ENCODE data around the gene ILKAP. TPM values are rescaled to one million over a fixed set of nuclear protein-coding genes. Genes with fewer than 3 reads are reported as not detected.

ILKAP gene
- polyA plus RNA-seq, 1 of the 3 experiments (the other 2 are of a cell fraction) = 49.2 TPM

DNA sequence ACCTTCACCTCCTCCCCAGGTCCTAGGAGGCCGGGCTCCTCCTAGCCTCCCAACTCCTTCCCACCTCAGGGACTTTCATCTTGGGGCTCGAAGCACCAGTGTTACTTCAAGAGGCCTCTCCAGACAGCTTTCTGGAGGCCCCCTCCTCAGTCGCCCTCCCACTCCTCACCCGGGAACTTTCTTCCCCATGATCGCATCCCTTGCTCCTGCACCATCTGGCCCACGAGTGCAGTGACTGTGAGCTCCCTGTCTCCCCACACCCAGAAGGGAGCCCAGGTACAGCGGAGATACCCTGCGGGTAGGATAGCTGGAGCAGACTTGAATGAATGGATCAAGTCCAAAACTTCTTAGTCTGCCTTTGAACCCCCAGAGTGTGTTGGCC is 38.6 kb downstream of the ILKAP start:
- H3K9me2 ChIP-seq = no peaks in the 10 kb centered on the region
- no peak overlapping the region for H3K4me2 ChIP-seq

More for the DNA sequence above, 38.6 kb downstream of the ILKAP start:
- peak; percentile 21 for DNase-seq
- H3K27me3 ChIP-seq (ENCODE audit: insufficient read depth) = no peaks in the 10 kb centered on the region
- TF ChIP-seq RCOR1 (IDR thresholded peaks at IDR 0.05; ENCODE audit: low read length) = no peak
- no peak for TF ChIP-seq POLR2AphosphoS5 (IDR thresholded peaks at IDR 0.05; ENCODE audit: low read depth, low read length)
- TF ChIP-seq, protein P1, sequence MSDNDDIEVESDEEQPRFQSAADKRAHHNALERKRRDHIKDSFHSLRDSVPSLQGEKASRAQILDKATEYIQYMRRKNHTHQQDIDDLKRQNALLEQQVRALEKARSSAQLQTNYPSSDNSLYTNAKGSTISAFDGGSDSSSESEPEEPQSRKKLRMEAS (IDR thresholded peaks at IDR 0.05; ENCODE audit: low read depth) = no peak
- TF ChIP-seq RFX5 (IDR thresholded peaks at IDR 0.05; ENCODE audit: low read length) = no peak
- no peak for TF ChIP-seq NRF1 (IDR thresholded peaks at IDR 0.05; ENCODE audit: low read depth, low read length)
- TF ChIP-seq YY1 (IDR thresholded peaks at IDR 0.05; ENCODE audit: low read depth) = no peak
- TF ChIP-seq MXI1 (IDR thresholded peaks at IDR 0.05; ENCODE audit: low read depth, low read length) = no peak
- TF ChIP-seq NFIC (IDR thresholded peaks at IDR 0.05; ENCODE audit: borderline replicate concordance) = no peak
- TF ChIP-seq, protein P2, sequence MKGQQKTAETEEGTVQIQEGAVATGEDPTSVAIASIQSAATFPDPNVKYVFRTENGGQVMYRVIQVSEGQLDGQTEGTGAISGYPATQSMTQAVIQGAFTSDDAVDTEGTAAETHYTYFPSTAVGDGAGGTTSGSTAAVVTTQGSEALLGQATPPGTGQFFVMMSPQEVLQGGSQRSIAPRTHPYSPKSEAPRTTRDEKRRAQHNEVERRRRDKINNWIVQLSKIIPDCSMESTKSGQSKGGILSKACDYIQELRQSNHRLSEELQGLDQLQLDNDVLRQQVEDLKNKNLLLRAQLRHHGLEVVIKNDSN (IDR thresholded peaks at IDR 0.05; ENCODE audit: borderline replicate concordance, low read depth) = no peak
- TF ChIP-seq, protein P3, sequence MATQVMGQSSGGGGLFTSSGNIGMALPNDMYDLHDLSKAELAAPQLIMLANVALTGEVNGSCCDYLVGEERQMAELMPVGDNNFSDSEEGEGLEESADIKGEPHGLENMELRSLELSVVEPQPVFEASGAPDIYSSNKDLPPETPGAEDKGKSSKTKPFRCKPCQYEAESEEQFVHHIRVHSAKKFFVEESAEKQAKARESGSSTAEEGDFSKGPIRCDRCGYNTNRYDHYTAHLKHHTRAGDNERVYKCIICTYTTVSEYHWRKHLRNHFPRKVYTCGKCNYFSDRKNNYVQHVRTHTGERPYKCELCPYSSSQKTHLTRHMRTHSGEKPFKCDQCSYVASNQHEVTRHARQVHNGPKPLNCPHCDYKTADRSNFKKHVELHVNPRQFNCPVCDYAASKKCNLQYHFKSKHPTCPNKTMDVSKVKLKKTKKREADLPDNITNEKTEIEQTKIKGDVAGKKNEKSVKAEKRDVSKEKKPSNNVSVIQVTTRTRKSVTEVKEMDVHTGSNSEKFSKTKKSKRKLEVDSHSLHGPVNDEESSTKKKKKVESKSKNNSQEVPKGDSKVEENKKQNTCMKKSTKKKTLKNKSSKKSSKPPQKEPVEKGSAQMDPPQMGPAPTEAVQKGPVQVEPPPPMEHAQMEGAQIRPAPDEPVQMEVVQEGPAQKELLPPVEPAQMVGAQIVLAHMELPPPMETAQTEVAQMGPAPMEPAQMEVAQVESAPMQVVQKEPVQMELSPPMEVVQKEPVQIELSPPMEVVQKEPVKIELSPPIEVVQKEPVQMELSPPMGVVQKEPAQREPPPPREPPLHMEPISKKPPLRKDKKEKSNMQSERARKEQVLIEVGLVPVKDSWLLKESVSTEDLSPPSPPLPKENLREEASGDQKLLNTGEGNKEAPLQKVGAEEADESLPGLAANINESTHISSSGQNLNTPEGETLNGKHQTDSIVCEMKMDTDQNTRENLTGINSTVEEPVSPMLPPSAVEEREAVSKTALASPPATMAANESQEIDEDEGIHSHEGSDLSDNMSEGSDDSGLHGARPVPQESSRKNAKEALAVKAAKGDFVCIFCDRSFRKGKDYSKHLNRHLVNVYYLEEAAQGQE (IDR thresholded peaks at IDR 0.05; ENCODE audit: low read depth, low read length) = no peak
- TF ChIP-seq, protein P4, sequence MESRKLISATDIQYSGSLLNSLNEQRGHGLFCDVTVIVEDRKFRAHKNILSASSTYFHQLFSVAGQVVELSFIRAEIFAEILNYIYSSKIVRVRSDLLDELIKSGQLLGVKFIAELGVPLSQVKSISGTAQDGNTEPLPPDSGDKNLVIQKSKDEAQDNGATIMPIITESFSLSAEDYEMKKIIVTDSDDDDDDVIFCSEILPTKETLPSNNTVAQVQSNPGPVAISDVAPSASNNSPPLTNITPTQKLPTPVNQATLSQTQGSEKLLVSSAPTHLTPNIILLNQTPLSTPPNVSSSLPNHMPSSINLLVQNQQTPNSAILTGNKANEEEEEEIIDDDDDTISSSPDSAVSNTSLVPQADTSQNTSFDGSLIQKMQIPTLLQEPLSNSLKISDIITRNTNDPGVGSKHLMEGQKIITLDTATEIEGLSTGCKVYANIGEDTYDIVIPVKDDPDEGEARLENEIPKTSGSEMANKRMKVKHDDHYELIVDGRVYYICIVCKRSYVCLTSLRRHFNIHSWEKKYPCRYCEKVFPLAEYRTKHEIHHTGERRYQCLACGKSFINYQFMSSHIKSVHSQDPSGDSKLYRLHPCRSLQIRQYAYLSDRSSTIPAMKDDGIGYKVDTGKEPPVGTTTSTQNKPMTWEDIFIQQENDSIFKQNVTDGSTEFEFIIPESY (IDR thresholded peaks at IDR 0.05; ENCODE audit: borderline replicate concordance, low read depth) = no peak
- TF ChIP-seq FOXJ3 (CRISPR knock-in tag; IDR thresholded peaks at IDR 0.05) = no peak
- TF ChIP-seq, protein P5, sequence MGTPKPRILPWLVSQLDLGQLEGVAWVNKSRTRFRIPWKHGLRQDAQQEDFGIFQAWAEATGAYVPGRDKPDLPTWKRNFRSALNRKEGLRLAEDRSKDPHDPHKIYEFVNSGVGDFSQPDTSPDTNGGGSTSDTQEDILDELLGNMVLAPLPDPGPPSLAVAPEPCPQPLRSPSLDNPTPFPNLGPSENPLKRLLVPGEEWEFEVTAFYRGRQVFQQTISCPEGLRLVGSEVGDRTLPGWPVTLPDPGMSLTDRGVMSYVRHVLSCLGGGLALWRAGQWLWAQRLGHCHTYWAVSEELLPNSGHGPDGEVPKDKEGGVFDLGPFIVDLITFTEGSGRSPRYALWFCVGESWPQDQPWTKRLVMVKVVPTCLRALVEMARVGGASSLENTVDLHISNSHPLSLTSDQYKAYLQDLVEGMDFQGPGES (IDR thresholded peaks at IDR 0.05; ENCODE audit: low read depth, low read length) = no peak
- no peak for TF ChIP-seq RXRA (IDR thresholded peaks at IDR 0.05; ENCODE audit: borderline replicate concordance, low read depth)
- H3F3A ChIP-seq (replicated peaks; ENCODE audit: insufficient read depth) = peaks cover 13% of the 10 kb centered on the region
- H3K9me3 ChIP-seq = no peaks in the 10 kb centered on the region
- ChIA-PET POLR2A (no interaction called here), CTCF (interaction anchor here (1.3 to 7.1 kb wide), 2 partner anchors 9 to 99 kb away, joined by 4 to 58 read pairs; no protein-coding TSS in a partner anchor)
- H3K4me3 ChIP-seq (ENCODE audit: low read depth in 2 of 2, low read length in 1 of 2) = no peak overlapping the region
- 96% methylated on average over 6 of the region's 8 CpGs for WGBS (ENCODE audit: low lambda C conversion rate)
- H3K36me3 ChIP-seq (replicated peaks in 1 of 2; ENCODE audit: control insufficient read depth in 1 of 2, insufficient read depth in 2 of 2, low read length in 1 of 2) = peaks cover 0 to 19% of the 10 kb centered on the region in 2 experiments
- H3K27ac ChIP-seq (ENCODE audit: low read depth in 2 of 2, low read length in 1 of 2) = no peak overlapping the region
- H2AFZ ChIP-seq (ENCODE audit: low read depth) = no peak overlapping the region
- no peak overlapping the region for H3K9ac ChIP-seq
- no peaks in the 10 kb centered on the region for H4K20me1 ChIP-seq (ENCODE audit: insufficient read depth)
- H3K4me1 ChIP-seq (ENCODE audit: control insufficient read depth in 1 of 2, insufficient read depth in 2 of 2, low read depth in 1 of 2, low read length in 1 of 2) = peaks cover 0 to 17% of the 10 kb centered on the region in 2 experiments; a peak in 3 of 4 replicates
- no peaks in the 10 kb centered on the region for H3K79me2 ChIP-seq (ENCODE audit: insufficient read depth)

All from SK-N-SH (cell line).